ENCODE results near the gene ENOX1.

The ENOX1 gene

GRCh38 chr13:43528992-43529391 is 257.8 kb downstream of the ENOX1 start:
- DNase-seq = no peak

GRCh38 chr13:43522788-43523187 is 264.0 kb downstream of the ENOX1 start:
- no peak for DNase-seq

GRCh38 chr13:43520351-43520750 is 266.4 kb downstream of the ENOX1 start:
- no peak for DNase-seq

GRCh38 chr13:43518833-43519232 is 267.9 kb downstream of the ENOX1 start:
- no peak for DNase-seq

- no peak for DNase-seq
These were observed 270.4 kb downstream of the ENOX1 start for GRCh38 chr13:43516401-43516833.

GRCh38 chr13:43515531-43515930 is 271.2 kb downstream of the ENOX1 start:
- DNase-seq = no peak

GRCh38 chr13:43514311-43514710 is 272.5 kb downstream of the ENOX1 start:
- DNase-seq = no peak

- no peak for DNase-seq
These were observed 274.6 kb downstream of the ENOX1 start for GRCh38 chr13:43512221-43512620.

- no peak for DNase-seq
These were observed 275.5 kb downstream of the ENOX1 start for GRCh38 chr13:43510956-43511901.

GRCh38 chr13:43495732-43496131 is 291.0 kb downstream of the ENOX1 start:
- no peak for DNase-seq

GRCh38 chr13:43494206-43494605 is 292.6 kb downstream of the ENOX1 start:
- DNase-seq = no peak

- DNase-seq = no peak
These were observed 293.2 kb downstream of the ENOX1 start for GRCh38 chr13:43493496-43494000.

- DNase-seq = no peak
These were observed 294.0 kb downstream of the ENOX1 start for GRCh38 chr13:43492745-43493144.

GRCh38 chr13:43492311-43492710 is 294.5 kb downstream of the ENOX1 start:
- DNase-seq = no peak

- DNase-seq = no peak
These were observed 297.5 kb downstream of the ENOX1 start for GRCh38 chr13:43489233-43489632.

- no peak for DNase-seq
These were observed 298.9 kb downstream of the ENOX1 start for GRCh38 chr13:43487885-43488284.

GRCh38 chr13:43487461-43487860 is 299.3 kb downstream of the ENOX1 start:
- no peak for DNase-seq

- no peak for DNase-seq
These were observed 302.1 kb downstream of the ENOX1 start for GRCh38 chr13:43484432-43485225.

- DNase-seq = no peak
These were observed 302.8 kb downstream of the ENOX1 start for GRCh38 chr13:43483930-43484329.

- no peak for DNase-seq
These were observed 304.1 kb downstream of the ENOX1 start for GRCh38 chr13:43482641-43483040.

GRCh38 chr13:43482026-43482425 is 304.7 kb downstream of the ENOX1 start:
- DNase-seq = no peak

- DNase-seq = no peak
These were observed 307.9 kb downstream of the ENOX1 start for GRCh38 chr13:43478902-43479301.

- DNase-seq = no peak
These were observed 308.6 kb downstream of the ENOX1 start for GRCh38 chr13:43478211-43478610.

- DNase-seq = no peak
These were observed 311.6 kb downstream of the ENOX1 start for GRCh38 chr13:43475140-43475539.
